Activated T-cell treated with anti-CD3 and anti-CD28 coated beads, Interleukin-2, amount 50 U/mL, for 72 hours (primary cell): ENCODE data around the gene CBR1. TPM values are rescaled to one million over a fixed set of nuclear protein-coding genes. Genes with fewer than 3 reads are reported as not detected.
"Not testable (repeated sequence)": the region's sequence is repeated elsewhere in the genome, so short reads cannot be mapped to it uniquely, and the experiment has no call there.

Experiments
- ATAC-seq, 2 donors: fragments of 150-1000 bp; cut with Tn5 transposase; replicated peaks in 1 of 2; 2 replicates each; pipeline ENCODE4 v1.10.0; 2021; ENCODE audit warnings: moderate library complexity in 2 of 2, mild to moderate bottlenecking in 1 of 2
- DNase-seq, 2 donors: peaks; one replicate each; pipeline ENCODE4 v3.0.0; 2021 to 2022; ENCODE audit warnings: mixed read lengths in 1 of 2
- H3K27ac Mint-ChIP-seq: one replicate; pipeline ENCODE4 v1.8.0; 2022; ENCODE audit warnings: mild to moderate bottlenecking, moderate library complexity, mixed read lengths
- H3K27me3 Mint-ChIP-seq: one replicate; pipeline ENCODE4 v1.8.0; 2022; ENCODE audit warnings: low read depth, mixed read lengths
- H3K36me3 Mint-ChIP-seq, 2 donors: one replicate each; pipeline ENCODE4 v1.8.0; 2022; ENCODE audit warnings: mixed read lengths in 2 of 2, mild to moderate bottlenecking in 1 of 2; ENCODE audit not compliant: insufficient read depth in 2 of 2
- H3K4me1 Mint-ChIP-seq: one replicate; pipeline ENCODE4 v1.8.0; 2022; ENCODE audit warnings: low read depth, mixed read lengths
- H3K4me3 Mint-ChIP-seq, 2 donors: one replicate each; pipeline ENCODE4 v1.8.0; 2022; ENCODE audit warnings: mild to moderate bottlenecking in 2 of 2, mixed read lengths in 2 of 2, moderate library complexity in 2 of 2
- H3K9me3 Mint-ChIP-seq, 2 donors: one replicate each; pipeline ENCODE4 v1.8.0; 2022; ENCODE audit warnings: mixed read lengths in 2 of 2
- total RNA-seq, 2 donors: library from RNA; stranded (reverse); gene quantifications; one replicate each; pipeline ENCODE4 v1.2.3, GENCODE V29; 2022

CBR1 gene
- total RNA-seq, 2 donors from 2014 or later: 17.0 to 38.5 TPM

GRCh38 chr21:36098182-36098532 is 28.3 kb downstream of the CBR1 start:
- no peak for ATAC-seq
- Mint-ChIP-seq H3K9me3 (peaks cover 3 to 5% of the 10 kb centered on the region in 2 donors), H3K27ac (no peak overlapping the region), H3K4me1 (no peaks in the 10 kb centered on the region), H3K27me3 (peaks cover 10% of the 10 kb centered on the region), H3K4me3 (no peak overlapping the region), H3K36me3 (peaks cover 8 to 9% of the 10 kb centered on the region in 2 donors)
- DNase-seq: no peak

GRCh38 chr21:36099000-36099399 is 29.2 kb downstream of the CBR1 start:
- no peaks in the 10 kb centered on the region for H3K9me3 Mint-ChIP-seq
- H3K4me1 Mint-ChIP-seq: peaks cover under 1% of the 10 kb centered on the region
- DNase-seq: no peak
- H3K36me3 Mint-ChIP-seq: peaks cover 2% of the 10 kb centered on the region in 2 donors
- H3K4me3 Mint-ChIP-seq: no peak overlapping the region
- peaks cover 15% of the 10 kb centered on the region for H3K27me3 Mint-ChIP-seq
- H3K27ac Mint-ChIP-seq: no peak overlapping the region
- ATAC-seq: no peak

DNA sequence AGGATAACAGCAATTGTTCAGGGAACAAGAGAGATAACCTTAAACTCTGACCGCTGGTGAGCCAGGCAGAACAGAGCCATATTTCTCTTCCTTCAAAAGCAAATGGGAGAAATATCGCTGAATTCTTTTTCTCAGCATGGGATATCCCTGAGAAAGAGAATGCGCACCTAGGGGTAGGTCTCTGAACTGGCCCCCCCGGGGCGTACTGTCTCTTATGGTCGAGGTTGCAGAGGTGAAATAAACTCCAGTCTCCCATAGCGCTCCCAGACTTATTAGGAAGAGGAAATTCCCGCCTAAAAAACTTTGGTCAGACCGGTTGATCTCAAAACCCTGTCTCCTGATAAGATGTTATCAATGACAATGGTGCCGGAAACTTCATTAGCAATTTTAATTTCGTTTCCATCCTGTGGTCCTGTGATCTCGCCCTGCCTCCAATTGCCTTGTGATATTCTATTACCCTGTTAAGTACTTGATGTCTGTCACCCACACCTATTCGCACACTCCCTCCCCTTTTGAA is 29.9 kb downstream of the CBR1 start:
- ATAC-seq, H3K9me3 Mint-ChIP-seq, H3K4me1 Mint-ChIP-seq, H3K4me3 Mint-ChIP-seq, DNase-seq, H3K27ac Mint-ChIP-seq, H3K36me3 Mint-ChIP-seq: not testable (repeated sequence)
- peaks cover 23% of the 10 kb centered on the region for H3K27me3 Mint-ChIP-seq

- Mint-ChIP-seq H3K4me1 (peaks cover 14% of the 10 kb centered on the region), H3K9me3 (no peaks in the 10 kb centered on the region), H3K4me3 (no peak overlapping the region), H3K27me3 (peaks cover 37% of the 10 kb centered on the region), H3K27ac (no peak overlapping the region), H3K36me3 (peaks cover 0 to 2% of the 10 kb centered on the region in 2 donors)
- no peak for ATAC-seq
- DNase-seq: no peak
These were observed 31.3 kb downstream of the CBR1 start for GRCh38 chr21:36100971-36101641.

DNA sequence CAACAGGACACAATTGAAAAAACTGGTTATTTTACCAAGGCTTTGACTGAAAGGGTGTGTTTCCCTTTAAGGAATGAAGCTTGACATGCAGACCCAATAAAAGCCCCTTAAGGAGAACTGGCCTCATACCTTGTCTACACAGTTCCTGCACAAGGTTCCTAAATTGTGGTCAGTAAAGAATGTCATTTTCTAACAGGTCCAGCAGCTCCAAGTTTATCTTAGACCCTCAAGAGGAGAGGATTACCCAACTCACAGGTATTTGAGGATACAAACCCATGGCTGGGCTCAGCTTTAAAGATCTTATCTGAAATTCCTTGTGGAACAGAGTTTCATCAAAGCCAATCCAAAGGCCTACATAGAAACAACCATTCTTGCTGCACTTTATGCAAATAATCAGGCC is 33.6 kb downstream of the CBR1 start:
- H3K27me3 Mint-ChIP-seq: peaks cover 43% of the 10 kb centered on the region
- H3K4me3 Mint-ChIP-seq: no peak overlapping the region
- peaks cover 0 to 2% of the 10 kb centered on the region in 2 donors for H3K36me3 Mint-ChIP-seq
- ATAC-seq (no peak), DNase-seq (no peak)
- no peaks in the 10 kb centered on the region for H3K9me3 Mint-ChIP-seq
- peaks cover 14% of the 10 kb centered on the region for H3K4me1 Mint-ChIP-seq
- H3K27ac Mint-ChIP-seq: no peak overlapping the region

DNA sequence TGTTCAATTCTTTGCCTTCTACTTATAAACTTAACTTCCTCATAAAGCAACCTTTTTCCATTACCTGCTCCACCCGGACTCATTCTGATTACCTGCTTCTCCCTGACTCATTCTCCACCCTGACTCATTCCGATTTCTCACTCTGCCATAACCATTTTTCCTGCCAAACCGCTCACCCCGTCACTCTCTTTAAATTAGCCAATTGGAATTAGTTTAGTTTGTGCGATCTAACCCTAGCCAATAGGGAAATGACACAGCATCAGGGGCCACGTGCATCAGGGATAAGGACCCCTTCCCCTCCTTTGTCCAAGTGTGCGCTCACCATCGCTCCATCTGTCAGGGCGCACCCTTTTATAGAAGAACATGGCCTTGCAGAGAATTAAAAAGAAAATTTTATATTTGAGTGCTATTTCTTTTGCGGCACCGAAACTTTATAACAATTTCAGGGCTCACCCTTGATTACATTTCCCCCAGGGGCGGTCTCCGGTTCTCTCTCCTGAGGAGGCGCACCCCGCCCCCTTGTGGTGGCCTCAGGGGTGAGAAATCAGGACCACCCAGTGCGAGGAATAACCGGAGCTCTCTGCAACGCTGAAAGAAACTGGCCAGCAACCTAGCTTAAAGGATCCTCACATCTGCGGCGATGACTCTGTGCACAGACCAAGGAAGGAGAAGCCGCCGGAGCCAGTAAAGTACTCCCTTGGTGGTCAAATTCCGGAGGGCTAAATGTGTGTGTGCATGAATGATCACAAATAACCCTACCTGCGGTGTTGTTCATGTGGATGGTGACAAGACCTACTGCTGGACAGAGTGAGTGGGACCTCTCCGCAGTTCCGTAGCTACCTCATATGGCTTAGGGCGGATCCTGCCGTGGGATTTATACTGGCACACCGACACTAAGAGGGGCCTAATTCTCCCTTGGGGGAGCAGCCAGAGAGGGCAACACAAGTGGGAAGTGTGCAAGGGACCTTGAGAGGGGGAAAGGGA is 34.8 kb downstream of the CBR1 start:
- ATAC-seq: peak; percentile 57 to 69
- no peak overlapping the region for H3K27ac Mint-ChIP-seq
- H3K4me3 Mint-ChIP-seq: peak overlapping the region; percentile 0 to 64

GRCh38 chr21:36105327-36105842 is 35.6 kb downstream of the CBR1 start:
- Mint-ChIP-seq H3K9me3 (no peaks in the 10 kb centered on the region), H3K36me3 (peaks cover 0 to 2% of the 10 kb centered on the region in 2 donors), H3K27me3 (peaks cover 33% of the 10 kb centered on the region), H3K4me3 (peak overlapping the region in 1 of 2 donors; percentile 58), H3K27ac (no peak overlapping the region), H3K4me1 (peaks cover 14% of the 10 kb centered on the region)
- DNase-seq: no peak
- no peak for ATAC-seq

More for the DNA sequence above, 34.8 kb downstream of the CBR1 start:
- peaks cover 0 to 2% of the 10 kb centered on the region in 2 donors for H3K36me3 Mint-ChIP-seq
- H3K4me1 Mint-ChIP-seq: peaks cover 14% of the 10 kb centered on the region
- peak; percentile 57 to 61 for DNase-seq
- H3K9me3 Mint-ChIP-seq: no peaks in the 10 kb centered on the region
- H3K27me3 Mint-ChIP-seq: peaks cover 33% of the 10 kb centered on the region

DNA sequence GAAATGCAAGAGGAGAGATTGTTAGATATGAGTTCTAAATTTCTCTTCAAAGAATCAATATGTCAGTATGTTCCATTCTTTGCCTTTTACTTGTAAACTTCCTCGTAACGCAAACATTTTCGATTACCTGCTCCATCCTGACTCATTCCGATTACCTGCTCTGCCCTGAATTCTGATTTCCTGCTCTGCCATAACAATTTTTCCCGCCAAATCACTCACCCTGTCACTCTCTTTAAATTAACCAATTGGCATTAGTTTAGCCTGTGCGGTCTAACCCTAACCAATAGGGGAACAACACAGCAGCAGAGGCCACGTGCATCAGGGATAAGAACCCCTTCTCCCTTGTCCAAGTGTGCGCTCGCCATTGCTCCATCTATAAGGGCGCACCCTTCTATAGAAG is 40.0 kb downstream of the CBR1 start:
- peaks cover 19% of the 10 kb centered on the region for H3K27me3 Mint-ChIP-seq
- no peak overlapping the region for H3K27ac Mint-ChIP-seq
- DNase-seq (no peak), ATAC-seq (no peak)
- no peaks in the 10 kb centered on the region for H3K36me3 Mint-ChIP-seq
- peaks cover 22% of the 10 kb centered on the region for H3K4me1 Mint-ChIP-seq
- no peaks in the 10 kb centered on the region for H3K9me3 Mint-ChIP-seq
- H3K4me3 Mint-ChIP-seq: no peak overlapping the region

GRCh38 chr21:36111238-36111637 is 41.4 kb downstream of the CBR1 start:
- no peaks in the 10 kb centered on the region for H3K9me3 Mint-ChIP-seq
- peaks cover 17% of the 10 kb centered on the region for H3K4me1 Mint-ChIP-seq
- peaks cover 5% of the 10 kb centered on the region for H3K27me3 Mint-ChIP-seq
- DNase-seq (no peak), ATAC-seq (no peak)
- no peaks in the 10 kb centered on the region for H3K36me3 Mint-ChIP-seq
- H3K27ac Mint-ChIP-seq: no peak overlapping the region
- no peak overlapping the region for H3K4me3 Mint-ChIP-seq

DNA sequence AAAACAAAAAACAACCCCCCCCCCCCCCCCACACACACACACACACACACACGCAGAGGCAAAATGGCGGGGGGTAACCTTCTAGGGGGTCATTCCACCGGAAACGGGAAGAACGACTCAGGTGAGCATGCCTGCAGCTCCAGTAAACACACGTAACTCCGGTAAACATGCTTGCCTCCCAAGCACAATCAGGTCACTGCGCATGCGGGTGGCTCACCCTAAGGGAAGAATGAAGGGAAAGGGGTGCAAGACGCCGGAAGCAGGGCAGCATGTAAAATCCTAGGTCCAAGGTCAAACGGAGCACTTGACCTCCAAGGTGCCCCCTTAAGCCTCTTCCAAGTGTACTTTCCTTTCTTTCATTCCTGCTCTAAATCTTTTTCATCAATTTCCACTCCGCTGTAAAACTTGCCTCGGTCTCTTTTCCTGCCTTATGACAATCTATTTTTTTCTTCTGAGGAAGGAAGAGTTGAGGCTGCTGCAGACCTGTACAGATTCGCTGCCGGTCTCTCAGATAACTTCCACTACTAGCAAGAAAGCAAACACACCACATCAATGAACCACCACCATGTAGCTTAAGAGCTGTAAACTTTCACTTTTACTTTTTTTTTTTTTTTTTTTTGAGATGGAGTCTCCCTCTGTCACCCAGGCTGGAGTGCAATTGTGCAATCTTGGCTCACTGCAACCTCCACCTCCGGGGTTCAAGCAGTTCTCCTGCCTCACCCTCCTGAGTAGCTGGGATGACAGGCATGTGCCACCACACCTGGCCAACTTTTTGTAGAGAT is 44.0 kb downstream of the CBR1 start:
- DNase-seq: peak in 1 of 2 donors; percentile 62

GRCh38 chr21:36115138-36115730 is 45.4 kb downstream of the CBR1 start:
- no peak overlapping the region for H3K4me3 Mint-ChIP-seq
- no peak for ATAC-seq
- DNase-seq: no peak
- no peaks in the 10 kb centered on the region for H3K36me3 Mint-ChIP-seq
- no peaks in the 10 kb centered on the region for H3K9me3 Mint-ChIP-seq
- no peak overlapping the region for H3K27ac Mint-ChIP-seq
- H3K4me1 Mint-ChIP-seq: peaks cover 17% of the 10 kb centered on the region
- H3K27me3 Mint-ChIP-seq: no peaks in the 10 kb centered on the region

More for the DNA sequence above, 44.0 kb downstream of the CBR1 start:
- H3K36me3 Mint-ChIP-seq: no peaks in the 10 kb centered on the region
- no peaks in the 10 kb centered on the region for H3K27me3 Mint-ChIP-seq
- peak overlapping the region; percentile 63 to 91 for H3K4me3 Mint-ChIP-seq
- peak overlapping the region; percentile 91 for H3K27ac Mint-ChIP-seq
- H3K9me3 Mint-ChIP-seq: no peaks in the 10 kb centered on the region
- peak; percentile 39 to 63 for ATAC-seq
- H3K4me1 Mint-ChIP-seq: peaks cover 17% of the 10 kb centered on the region

DNA sequence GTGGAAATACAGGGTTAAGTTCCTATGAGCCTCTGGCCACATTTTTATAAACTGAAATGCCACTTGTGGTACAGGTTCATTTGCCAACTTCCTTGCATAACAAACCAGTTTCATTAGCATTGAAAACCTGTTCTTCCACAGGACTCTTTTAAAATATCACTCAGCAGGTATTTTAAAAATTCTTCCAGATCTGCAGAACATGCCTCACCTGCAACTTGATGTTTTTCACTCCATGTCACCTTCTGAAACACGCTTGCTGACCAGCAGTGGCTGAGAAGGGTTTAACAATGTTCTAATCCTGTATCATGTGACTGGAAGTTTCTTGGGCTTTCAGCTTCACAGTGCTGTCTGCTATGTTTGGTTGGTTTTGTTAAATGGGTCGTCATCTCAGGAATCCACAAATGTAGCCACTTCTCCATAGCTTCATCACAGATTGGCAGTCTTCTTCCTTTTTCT is 47.5 kb downstream of the CBR1 start:
- ATAC-seq (no peak), DNase-seq (no peak)
- H3K4me1 Mint-ChIP-seq: peaks cover 17% of the 10 kb centered on the region
- H3K9me3 Mint-ChIP-seq: no peaks in the 10 kb centered on the region
- H3K27ac Mint-ChIP-seq: no peak overlapping the region
- H3K4me3 Mint-ChIP-seq: no peak overlapping the region
- H3K27me3 Mint-ChIP-seq: no peaks in the 10 kb centered on the region
- H3K36me3 Mint-ChIP-seq: no peaks in the 10 kb centered on the region
